ENCODE measurements around the gene CDK9.

CDK9 gene

DNA sequence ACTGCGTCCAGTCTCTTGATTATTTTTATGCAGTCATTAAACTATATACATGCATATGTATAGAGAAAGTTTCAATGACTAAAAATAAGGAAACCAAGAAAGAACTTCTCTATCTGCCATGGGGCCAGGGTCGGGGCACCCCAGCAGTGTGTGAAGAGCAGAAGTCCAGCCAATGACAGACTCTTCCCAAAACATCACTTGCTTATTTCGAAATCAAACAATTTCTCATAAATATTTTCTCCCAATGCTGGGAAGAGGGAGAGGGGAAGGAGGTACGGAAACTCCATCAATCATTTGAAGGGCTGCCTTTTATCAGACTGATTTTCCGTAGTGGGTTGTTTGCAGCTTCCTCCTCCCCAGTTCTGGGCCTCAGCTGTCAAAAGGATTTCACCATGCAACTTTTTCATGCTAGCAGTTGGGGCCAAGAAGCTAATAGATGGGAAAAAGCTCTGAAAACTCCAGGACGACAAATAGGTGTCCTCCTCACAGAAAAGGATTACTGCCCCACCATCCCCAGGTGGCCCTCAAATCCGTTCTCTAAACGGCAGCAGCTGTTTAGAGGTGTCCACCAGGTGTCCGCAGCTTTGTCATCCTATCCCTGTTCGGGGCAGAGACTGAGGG lies 16.2 kb downstream of the CDK9 start:
- Histone ChIP-seq H3K36me3 (peaks cover 30% of the 10 kb centered on the region), H3K4me3 (ENCODE audit: low read depth, low read length) (peak overlapping the region; percentile 65), H3K9me3 (ENCODE audit: severe bottlenecking) (no peaks in the 10 kb centered on the region), H3K27me3 (ENCODE audit: insufficient read depth, low read depth, severe bottlenecking) (no peaks in the 10 kb centered on the region), H3K27ac (peak overlapping the region; percentile 98)
- TF ChIP-seq, protein P1, sequence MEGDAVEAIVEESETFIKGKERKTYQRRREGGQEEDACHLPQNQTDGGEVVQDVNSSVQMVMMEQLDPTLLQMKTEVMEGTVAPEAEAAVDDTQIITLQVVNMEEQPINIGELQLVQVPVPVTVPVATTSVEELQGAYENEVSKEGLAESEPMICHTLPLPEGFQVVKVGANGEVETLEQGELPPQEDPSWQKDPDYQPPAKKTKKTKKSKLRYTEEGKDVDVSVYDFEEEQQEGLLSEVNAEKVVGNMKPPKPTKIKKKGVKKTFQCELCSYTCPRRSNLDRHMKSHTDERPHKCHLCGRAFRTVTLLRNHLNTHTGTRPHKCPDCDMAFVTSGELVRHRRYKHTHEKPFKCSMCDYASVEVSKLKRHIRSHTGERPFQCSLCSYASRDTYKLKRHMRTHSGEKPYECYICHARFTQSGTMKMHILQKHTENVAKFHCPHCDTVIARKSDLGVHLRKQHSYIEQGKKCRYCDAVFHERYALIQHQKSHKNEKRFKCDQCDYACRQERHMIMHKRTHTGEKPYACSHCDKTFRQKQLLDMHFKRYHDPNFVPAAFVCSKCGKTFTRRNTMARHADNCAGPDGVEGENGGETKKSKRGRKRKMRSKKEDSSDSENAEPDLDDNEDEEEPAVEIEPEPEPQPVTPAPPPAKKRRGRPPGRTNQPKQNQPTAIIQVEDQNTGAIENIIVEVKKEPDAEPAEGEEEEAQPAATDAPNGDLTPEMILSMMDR (IDR thresholded peaks at IDR 0.05; ENCODE audit: low read depth, low read length), result no peak
- no peak for DNase-seq

DNA sequence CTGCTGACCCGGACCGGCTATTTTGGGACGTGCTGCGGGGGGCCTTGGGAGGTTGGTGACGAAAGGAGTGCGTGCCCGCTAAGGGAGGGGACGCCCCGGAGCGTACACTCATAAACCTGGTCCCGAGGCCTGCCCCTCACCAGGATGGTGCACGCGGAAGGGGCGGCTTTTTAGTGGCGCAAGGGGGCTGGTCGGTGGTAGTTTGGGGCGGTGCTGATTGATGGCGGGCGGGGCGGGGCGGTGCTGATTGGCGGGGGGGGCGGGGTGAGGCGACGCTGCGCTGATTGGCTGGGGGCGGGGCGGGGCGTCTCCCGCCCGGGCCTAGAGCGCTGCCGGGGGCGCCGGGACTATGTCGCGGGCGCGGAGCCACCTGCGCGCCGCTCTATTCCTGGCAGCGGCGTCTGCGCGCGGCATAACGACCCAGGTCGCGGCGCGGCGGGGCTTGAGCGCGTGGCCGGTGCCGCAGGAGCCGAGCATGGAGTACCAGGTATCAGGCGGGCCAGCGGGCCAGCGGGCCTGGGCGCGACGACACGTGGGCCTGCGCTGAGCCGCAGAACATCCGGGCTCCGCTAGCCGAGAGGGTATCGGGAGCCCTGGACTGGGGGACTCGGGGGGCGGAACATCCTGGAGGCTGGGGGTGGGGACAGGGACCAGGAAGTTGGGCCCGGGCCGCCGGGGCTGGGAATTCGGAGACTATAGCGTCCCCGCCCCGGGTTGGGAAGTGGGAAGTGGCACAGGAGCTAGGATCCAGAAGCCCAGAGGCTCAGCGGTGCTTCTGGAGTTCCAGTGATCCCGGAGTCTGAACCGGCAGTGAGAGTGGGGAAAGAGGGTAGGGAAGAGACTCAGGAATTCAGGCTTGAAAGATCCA lies 17.0 kb downstream of the CDK9 start, which contains the start of gene FPGS:
TSS of gene FPGS (plus strand) at position 307 of the 868 bp plus-strand sequence. CDS start at position 350, 43 bp downstream.
- Histone ChIP-seq H3K27ac (peak within 1 kb of the TSS; percentile 98), H3K36me3 (peaks cover 38% of the 10 kb centered on the region), H3K9me3 (ENCODE audit: severe bottlenecking) (no peaks in the 10 kb centered on the region), H3K27me3 (ENCODE audit: insufficient read depth, low read depth, severe bottlenecking) (no peaks in the 10 kb centered on the region), H3K4me3 (ENCODE audit: low read depth, low read length) (peak within 1 kb of the TSS; percentile 94)
- peak; percentile 93 for DNase-seq
- TF ChIP-seq, protein P1 (IDR thresholded peaks at IDR 0.05; ENCODE audit: low read depth, low read length), result no peak

GRCh38 chr9:127803507-127804352 lies 17.9 kb downstream of the CDK9 start:
- H3K36me3 ChIP-seq, result peaks cover 47% of the 10 kb centered on the region
- no peaks in the 10 kb centered on the region for H3K9me3 ChIP-seq (ENCODE audit: severe bottlenecking)
- TF ChIP-seq, protein P1 (IDR thresholded peaks at IDR 0.05; ENCODE audit: low read depth, low read length), result no peak
- H3K27ac ChIP-seq, result peak overlapping the region; percentile 98
- DNase-seq, result no peak
- H3K4me3 ChIP-seq (ENCODE audit: low read depth, low read length), result peak overlapping the region; percentile 94
- no peaks in the 10 kb centered on the region for H3K27me3 ChIP-seq (ENCODE audit: insufficient read depth, low read depth, severe bottlenecking)

GRCh38 chr9:127805620-127806019 lies 19.8 kb downstream of the CDK9 start:
- Histone ChIP-seq H3K36me3 (peaks cover 63% of the 10 kb centered on the region), H3K4me3 (ENCODE audit: low read depth, low read length) (no peak overlapping the region), H3K27me3 (ENCODE audit: insufficient read depth, low read depth, severe bottlenecking) (no peaks in the 10 kb centered on the region), H3K27ac (no peak overlapping the region), H3K9me3 (ENCODE audit: severe bottlenecking) (no peaks in the 10 kb centered on the region)
- TF ChIP-seq, protein P1 (IDR thresholded peaks at IDR 0.05; ENCODE audit: low read depth, low read length), result peak; percentile 87
- DNase-seq, result peak; percentile 86

DNA sequence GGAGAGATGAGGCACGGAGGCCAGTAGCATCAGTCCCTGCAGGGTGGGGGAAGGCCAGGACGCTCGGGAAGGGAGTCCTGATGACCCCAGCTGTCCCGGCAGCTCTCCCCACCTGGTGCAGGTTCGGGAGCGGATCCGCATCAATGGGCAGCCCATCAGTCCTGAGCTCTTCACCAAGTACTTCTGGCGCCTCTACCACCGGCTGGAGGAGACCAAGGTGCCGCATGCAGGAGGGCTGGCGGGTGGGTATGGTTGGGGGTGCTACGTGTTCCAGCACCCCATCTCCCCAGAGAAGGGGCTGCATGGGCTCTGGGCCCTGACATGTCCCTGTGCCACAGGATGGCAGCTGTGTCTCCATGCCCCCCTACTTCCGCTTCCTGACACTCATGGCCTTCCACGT lies 21.0 kb downstream of the CDK9 start:
- Histone ChIP-seq H3K27me3 (ENCODE audit: insufficient read depth, low read depth, severe bottlenecking) (no peaks in the 10 kb centered on the region), H3K27ac (no peak overlapping the region), H3K36me3 (peaks cover 75% of the 10 kb centered on the region), H3K4me3 (ENCODE audit: low read depth, low read length) (no peak overlapping the region), H3K9me3 (ENCODE audit: severe bottlenecking) (no peaks in the 10 kb centered on the region)
- TF ChIP-seq, protein P1 (IDR thresholded peaks at IDR 0.05; ENCODE audit: low read depth, low read length), result no peak
- DNase-seq, result no peak
